ENCODE measurements around the gene SCN5A. TPM values are rescaled to one million over a fixed set of nuclear protein-coding genes. Genes with fewer than 3 reads are reported as not detected.

Gene SCN5A
- polyA plus RNA-seq, 1 experiment: 0.63 TPM

- Histone ChIP-seq H3K27ac (ENCODE audit: low read depth, low read length) (no peak overlapping the region), H3K9me3 (ENCODE audit: control insufficient read depth, insufficient read depth, low read length) (no peaks in the 10 kb centered on the region), H3K27me3 (ENCODE audit: control insufficient read depth, insufficient read depth, low read length) (no peaks in the 10 kb centered on the region), H3K4me3 (ENCODE audit: low read depth, low read length) (no peak overlapping the region)
- peak; percentile 88 for TF ChIP-seq CTCF (IDR thresholded peaks at IDR 0.05; ENCODE audit: low read depth, low read length)
- DNase-seq (ENCODE audit: low read depth, low spot score): peak; percentile 49
- CTCF ChIA-PET: interaction anchor here (0.6 to 11.6 kb wide), 56 partner anchors 8 to 1530 kb away, joined by 3 to 263 read pairs (median 5); partner anchors contain the start of genes EXOG and OXSR1
- POLR2A ChIA-PET: interaction anchor here (0.6 to 0.9 kb wide), 2 partner anchors 19 to 139 kb away, joined by 3 to 4 read pairs; no protein-coding TSS in a partner anchor
Observed at GRCh38 chr3:38521391-38521987, 128.0 kb downstream of the SCN5A start.

GRCh38 chr3:38519651-38520050 is 129.8 kb downstream of the SCN5A start:
- Histone ChIP-seq H3K27ac (ENCODE audit: low read depth, low read length) (no peak overlapping the region), H3K4me3 (ENCODE audit: low read depth, low read length) (no peak overlapping the region), H3K9me3 (ENCODE audit: control insufficient read depth, insufficient read depth, low read length) (no peaks in the 10 kb centered on the region), H3K27me3 (ENCODE audit: control insufficient read depth, insufficient read depth, low read length) (no peaks in the 10 kb centered on the region)
- CTCF ChIA-PET: interaction anchor here (0.6 to 11.6 kb wide), 11 partner anchors 10 to 509 kb away, joined by 3 to 263 read pairs (median 52); partner anchors contain the start of gene EXOG
- DNase-seq (ENCODE audit: low read depth, low spot score): no peak
- POLR2A ChIA-PET: no interaction called here
- no peak for TF ChIP-seq CTCF (IDR thresholded peaks at IDR 0.05; ENCODE audit: low read depth, low read length)

GRCh38 chr3:38519000-38519399 is 130.5 kb downstream of the SCN5A start:
- no peaks in the 10 kb centered on the region for H3K27me3 ChIP-seq (ENCODE audit: control insufficient read depth, insufficient read depth, low read length)
- DNase-seq (ENCODE audit: low read depth, low spot score): no peak
- ChIA-PET POLR2A (interaction anchor here (0.5 kb wide), 1 partner anchor 22 kb away, joined by 4 read pairs; no protein-coding TSS in a partner anchor), CTCF (interaction anchor here (0.6 to 11.6 kb wide), 7 partner anchors 23 to 510 kb away, joined by 3 to 263 read pairs (median 52); partner anchors contain the start of gene EXOG)
- H3K9me3 ChIP-seq (ENCODE audit: control insufficient read depth, insufficient read depth, low read length): no peaks in the 10 kb centered on the region
- TF ChIP-seq CTCF (IDR thresholded peaks at IDR 0.05; ENCODE audit: low read depth, low read length): no peak
- no peak overlapping the region for H3K27ac ChIP-seq (ENCODE audit: low read depth, low read length)
- H3K4me3 ChIP-seq (ENCODE audit: low read depth, low read length): no peak overlapping the region

- no peak for TF ChIP-seq CTCF (IDR thresholded peaks at IDR 0.05; ENCODE audit: low read depth, low read length)
- Histone ChIP-seq H3K27me3 (ENCODE audit: control insufficient read depth, insufficient read depth, low read length) (no peaks in the 10 kb centered on the region), H3K9me3 (ENCODE audit: control insufficient read depth, insufficient read depth, low read length) (no peaks in the 10 kb centered on the region), H3K4me3 (ENCODE audit: low read depth, low read length) (no peak overlapping the region), H3K27ac (ENCODE audit: low read depth, low read length) (no peak overlapping the region)
- POLR2A ChIA-PET: no interaction called here
- no peak for DNase-seq (ENCODE audit: low read depth, low spot score)
- CTCF ChIA-PET: interaction anchor here (11.6 kb wide), 1 partner anchor 323 kb away, joined by 263 read pairs; no protein-coding TSS in a partner anchor
Observed at GRCh38 chr3:38516669-38517068, 132.8 kb downstream of the SCN5A start.

GRCh38 chr3:38515367-38515766 is 134.1 kb downstream of the SCN5A start:
- no peak for TF ChIP-seq CTCF (IDR thresholded peaks at IDR 0.05; ENCODE audit: low read depth, low read length)
- CTCF ChIA-PET: interaction anchor here (11.6 kb wide), 1 partner anchor 325 kb away, joined by 263 read pairs; no protein-coding TSS in a partner anchor

More at GRCh38 chr3:38515367-38515766, 134.1 kb downstream of the SCN5A start:
- no peak for DNase-seq (ENCODE audit: low read depth, low spot score)
- Histone ChIP-seq H3K4me3 (ENCODE audit: low read depth, low read length) (no peak overlapping the region), H3K27ac (ENCODE audit: low read depth, low read length) (no peak overlapping the region), H3K27me3 (ENCODE audit: control insufficient read depth, insufficient read depth, low read length) (no peaks in the 10 kb centered on the region), H3K9me3 (ENCODE audit: control insufficient read depth, insufficient read depth, low read length) (no peaks in the 10 kb centered on the region)
- POLR2A ChIA-PET: no interaction called here

Measured in AG04450 (cell line).